ENCODE results near the gene R3HDML. TPM values are rescaled to one million over a fixed set of nuclear protein-coding genes. Genes with fewer than 3 reads are reported as not detected.

Gene R3HDML
- total and polyA plus RNA-seq, 10 of the 15 experiments (the other 5 are each of a cell fraction or from before 2014, with no cell fraction given), result not detected

DNA sequence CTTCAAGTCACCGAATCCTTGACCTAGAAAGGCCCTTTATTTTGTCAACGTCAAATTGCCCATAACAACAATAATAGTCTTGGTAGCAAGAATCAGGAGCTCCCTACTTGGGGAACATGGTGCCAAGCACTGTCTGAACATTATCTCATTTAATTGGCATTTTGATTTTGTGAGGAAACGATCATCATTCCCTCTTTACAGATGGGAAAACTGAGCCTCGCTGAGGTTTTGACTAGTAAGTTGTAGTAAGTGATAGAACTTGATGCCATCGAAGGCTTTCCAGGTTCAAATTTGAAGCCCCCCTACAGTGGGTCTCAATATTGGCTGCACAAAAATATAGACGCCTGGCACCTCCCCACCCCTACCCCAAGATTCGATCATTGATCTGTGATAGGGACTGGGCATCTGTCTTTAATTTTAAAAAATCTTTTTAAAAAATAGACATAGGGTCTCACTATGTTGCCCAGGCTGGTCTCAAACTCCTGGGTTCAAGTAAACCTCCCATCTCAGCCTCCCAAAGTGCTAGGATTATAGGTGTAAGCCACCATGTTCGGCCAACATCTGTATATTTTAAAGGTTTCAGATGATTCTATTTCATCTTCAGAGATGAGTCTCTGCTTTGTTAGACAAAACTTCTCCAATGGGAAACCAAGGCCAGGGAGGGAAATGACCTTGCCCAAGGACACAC is 55.4 kb downstream of the R3HDML start:
- Histone ChIP-seq H3K27ac (ENCODE audit: control insufficient read depth, insufficient read depth) (no peak overlapping the region), H3K4me3 (no peak overlapping the region), H2AFZ (ENCODE audit: control insufficient read depth, low read depth, low read length) (no peak overlapping the region), H3K79me2 (ENCODE audit: control insufficient read depth, insufficient read depth, low read length) (no peaks in the 10 kb centered on the region), H3K27me3 (replicated peaks in 1 of 2; ENCODE audit: control insufficient read depth in 2 of 2, insufficient read depth in 2 of 2, low read length in 1 of 2) (peaks cover 1 to 8% of the 10 kb centered on the region in 2 experiments; a peak in 3 of 4 replicates), H4K20me1 (ENCODE audit: control insufficient read depth, insufficient read depth) (no peaks in the 10 kb centered on the region), H3K9me3 (replicated peaks; ENCODE audit: control insufficient read depth, insufficient read depth, low read length) (no peaks in the 10 kb centered on the region), H3K36me3 (ENCODE audit: control insufficient read depth in 2 of 2, insufficient read depth in 2 of 2, low read length in 1 of 2) (no peaks in the 10 kb centered on the region), H3K9ac (ENCODE audit: control insufficient read depth, insufficient read depth, low read length) (no peak overlapping the region), H3K4me1 (ENCODE audit: control insufficient read depth, insufficient read depth, low read length) (no peaks in the 10 kb centered on the region), H3K4me2 (ENCODE audit: control insufficient read depth, insufficient read depth) (no peak overlapping the region)
- ChIA-PET POLR2A (no interaction called here), RAD21 (ENCODE audit: unreplicated experiment) (no interaction called here), CTCF (interaction anchor here (1.1 to 2.1 kb wide), 3 partner anchors 141 to 291 kb away, joined by 3 to 4 read pairs (median 4); no protein-coding TSS in a partner anchor), SMC1A (ENCODE audit: uncharacterized antibody, unreplicated experiment) (interaction anchor here (0.7 to 1.1 kb wide), 2 partner anchors 216 to 218 kb away, joined by 3 to 4 read pairs; no protein-coding TSS in a partner anchor)
- TF ChIP-seq, protein P1, sequence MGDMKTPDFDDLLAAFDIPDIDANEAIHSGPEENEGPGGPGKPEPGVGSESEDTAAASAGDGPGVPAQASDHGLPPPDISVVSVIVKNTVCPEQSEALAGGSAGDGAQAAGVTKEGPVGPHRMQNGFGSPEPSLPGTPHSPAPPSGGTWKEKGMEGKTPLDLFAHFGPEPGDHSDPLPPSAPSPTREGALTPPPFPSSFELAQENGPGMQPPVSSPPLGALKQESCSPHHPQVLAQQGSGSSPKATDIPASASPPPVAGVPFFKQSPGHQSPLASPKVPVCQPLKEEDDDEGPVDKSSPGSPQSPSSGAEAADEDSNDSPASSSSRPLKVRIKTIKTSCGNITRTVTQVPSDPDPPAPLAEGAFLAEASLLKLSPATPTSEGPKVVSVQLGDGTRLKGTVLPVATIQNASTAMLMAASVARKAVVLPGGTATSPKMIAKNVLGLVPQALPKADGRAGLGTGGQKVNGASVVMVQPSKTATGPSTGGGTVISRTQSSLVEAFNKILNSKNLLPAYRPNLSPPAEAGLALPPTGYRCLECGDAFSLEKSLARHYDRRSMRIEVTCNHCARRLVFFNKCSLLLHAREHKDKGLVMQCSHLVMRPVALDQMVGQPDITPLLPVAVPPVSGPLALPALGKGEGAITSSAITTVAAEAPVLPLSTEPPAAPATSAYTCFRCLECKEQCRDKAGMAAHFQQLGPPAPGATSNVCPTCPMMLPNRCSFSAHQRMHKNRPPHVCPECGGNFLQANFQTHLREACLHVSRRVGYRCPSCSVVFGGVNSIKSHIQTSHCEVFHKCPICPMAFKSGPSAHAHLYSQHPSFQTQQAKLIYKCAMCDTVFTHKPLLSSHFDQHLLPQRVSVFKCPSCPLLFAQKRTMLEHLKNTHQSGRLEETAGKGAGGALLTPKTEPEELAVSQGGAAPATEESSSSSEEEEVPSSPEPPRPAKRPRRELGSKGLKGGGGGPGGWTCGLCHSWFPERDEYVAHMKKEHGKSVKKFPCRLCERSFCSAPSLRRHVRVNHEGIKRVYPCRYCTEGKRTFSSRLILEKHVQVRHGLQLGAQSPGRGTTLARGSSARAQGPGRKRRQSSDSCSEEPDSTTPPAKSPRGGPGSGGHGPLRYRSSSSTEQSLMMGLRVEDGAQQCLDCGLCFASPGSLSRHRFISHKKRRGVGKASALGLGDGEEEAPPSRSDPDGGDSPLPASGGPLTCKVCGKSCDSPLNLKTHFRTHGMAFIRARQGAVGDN (IDR thresholded peaks at IDR 0.05), result no peak
- TF ChIP-seq DPF2 (IDR thresholded peaks at IDR 0.05) (no peak), SRF (IDR thresholded peaks at IDR 0.05; ENCODE audit: low read depth in 2 of 2, low read length in 2 of 2) (no peak), CREM (IDR thresholded peaks at IDR 0.05; ENCODE audit: low read depth) (no peak), SMAD5 (IDR thresholded peaks at IDR 0.05; ENCODE audit: low read depth) (no peak), FOXK2 (IDR thresholded peaks at IDR 0.05) (no peak), RAD21 (IDR thresholded peaks at IDR 0.05; ENCODE audit: insufficient read depth, low read depth, low read length) (no peak), WRNIP1 (IDR thresholded peaks at IDR 0.05; ENCODE audit: borderline replicate concordance, low read depth, low read length) (no peak), ZZZ3 (IDR thresholded peaks at IDR 0.05; ENCODE audit: control insufficient read depth, insufficient read length, low read depth) (no peak)
- TF ChIP-seq, protein P2, sequence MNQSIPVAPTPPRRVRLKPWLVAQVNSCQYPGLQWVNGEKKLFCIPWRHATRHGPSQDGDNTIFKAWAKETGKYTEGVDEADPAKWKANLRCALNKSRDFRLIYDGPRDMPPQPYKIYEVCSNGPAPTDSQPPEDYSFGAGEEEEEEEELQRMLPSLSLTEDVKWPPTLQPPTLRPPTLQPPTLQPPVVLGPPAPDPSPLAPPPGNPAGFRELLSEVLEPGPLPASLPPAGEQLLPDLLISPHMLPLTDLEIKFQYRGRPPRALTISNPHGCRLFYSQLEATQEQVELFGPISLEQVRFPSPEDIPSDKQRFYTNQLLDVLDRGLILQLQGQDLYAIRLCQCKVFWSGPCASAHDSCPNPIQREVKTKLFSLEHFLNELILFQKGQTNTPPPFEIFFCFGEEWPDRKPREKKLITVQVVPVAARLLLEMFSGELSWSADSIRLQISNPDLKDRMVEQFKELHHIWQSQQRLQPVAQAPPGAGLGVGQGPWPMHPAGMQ (IDR thresholded peaks at IDR 0.05; ENCODE audit: borderline replicate concordance), result no peak
- TF ChIP-seq, protein P3, sequence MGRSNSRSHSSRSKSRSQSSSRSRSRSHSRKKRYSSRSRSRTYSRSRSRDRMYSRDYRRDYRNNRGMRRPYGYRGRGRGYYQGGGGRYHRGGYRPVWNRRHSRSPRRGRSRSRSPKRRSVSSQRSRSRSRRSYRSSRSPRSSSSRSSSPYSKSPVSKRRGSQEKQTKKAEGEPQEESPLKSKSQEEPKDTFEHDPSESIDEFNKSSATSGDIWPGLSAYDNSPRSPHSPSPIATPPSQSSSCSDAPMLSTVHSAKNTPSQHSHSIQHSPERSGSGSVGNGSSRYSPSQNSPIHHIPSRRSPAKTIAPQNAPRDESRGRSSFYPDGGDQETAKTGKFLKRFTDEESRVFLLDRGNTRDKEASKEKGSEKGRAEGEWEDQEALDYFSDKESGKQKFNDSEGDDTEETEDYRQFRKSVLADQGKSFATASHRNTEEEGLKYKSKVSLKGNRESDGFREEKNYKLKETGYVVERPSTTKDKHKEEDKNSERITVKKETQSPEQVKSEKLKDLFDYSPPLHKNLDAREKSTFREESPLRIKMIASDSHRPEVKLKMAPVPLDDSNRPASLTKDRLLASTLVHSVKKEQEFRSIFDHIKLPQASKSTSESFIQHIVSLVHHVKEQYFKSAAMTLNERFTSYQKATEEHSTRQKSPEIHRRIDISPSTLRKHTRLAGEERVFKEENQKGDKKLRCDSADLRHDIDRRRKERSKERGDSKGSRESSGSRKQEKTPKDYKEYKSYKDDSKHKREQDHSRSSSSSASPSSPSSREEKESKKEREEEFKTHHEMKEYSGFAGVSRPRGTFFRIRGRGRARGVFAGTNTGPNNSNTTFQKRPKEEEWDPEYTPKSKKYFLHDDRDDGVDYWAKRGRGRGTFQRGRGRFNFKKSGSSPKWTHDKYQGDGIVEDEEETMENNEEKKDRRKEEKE (IDR thresholded peaks at IDR 0.05), result no peak
- intact Hi-C loops (cut with micrococcal nuclease; ENCODE audit: unreplicated experiment) (no loop called here), in situ Hi-C loops (cut with MboI) (no loop called here)
- no peak for DNase-seq (ENCODE audit: low read depth, low spot score)
- no TSS peak for BruUV-seq (replicated peaks)
- no peak for FAIRE-seq
- ATAC-seq, result no peak
- WGBS (ENCODE audit: insufficient coverage, insufficient replicate concordance, low lambda C conversion rate, missing lambda C conversion rate), result 57% methylated on average over 8 of the region's 8 CpGs
